ENCODE data around the gene FOXD1.
"Not testable (repeated sequence)": the region's sequence is repeated elsewhere in the genome, so short reads cannot be mapped to it uniquely, and the experiment has no call there.

Gene FOXD1

DNA sequence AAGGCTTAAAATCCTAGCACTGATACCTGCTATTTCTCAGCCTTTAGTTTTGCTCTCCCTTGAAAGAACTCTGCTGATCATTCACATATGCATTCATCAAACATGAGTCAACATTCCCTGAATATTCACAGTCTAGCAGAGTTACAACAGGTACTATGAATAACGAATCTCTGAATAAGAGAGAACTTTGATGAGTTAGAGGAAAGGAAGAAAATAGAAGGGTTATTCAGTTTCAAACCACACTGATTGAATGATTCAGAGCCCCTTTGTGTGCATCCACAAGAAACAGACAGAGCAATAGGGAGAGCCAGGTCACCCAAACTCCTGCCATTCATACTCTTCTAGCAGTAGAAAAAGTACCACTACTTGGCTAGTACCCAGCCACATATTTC lies 36.0 kb downstream of the FOXD1 start:
- no peak for DNase-seq

DNA sequence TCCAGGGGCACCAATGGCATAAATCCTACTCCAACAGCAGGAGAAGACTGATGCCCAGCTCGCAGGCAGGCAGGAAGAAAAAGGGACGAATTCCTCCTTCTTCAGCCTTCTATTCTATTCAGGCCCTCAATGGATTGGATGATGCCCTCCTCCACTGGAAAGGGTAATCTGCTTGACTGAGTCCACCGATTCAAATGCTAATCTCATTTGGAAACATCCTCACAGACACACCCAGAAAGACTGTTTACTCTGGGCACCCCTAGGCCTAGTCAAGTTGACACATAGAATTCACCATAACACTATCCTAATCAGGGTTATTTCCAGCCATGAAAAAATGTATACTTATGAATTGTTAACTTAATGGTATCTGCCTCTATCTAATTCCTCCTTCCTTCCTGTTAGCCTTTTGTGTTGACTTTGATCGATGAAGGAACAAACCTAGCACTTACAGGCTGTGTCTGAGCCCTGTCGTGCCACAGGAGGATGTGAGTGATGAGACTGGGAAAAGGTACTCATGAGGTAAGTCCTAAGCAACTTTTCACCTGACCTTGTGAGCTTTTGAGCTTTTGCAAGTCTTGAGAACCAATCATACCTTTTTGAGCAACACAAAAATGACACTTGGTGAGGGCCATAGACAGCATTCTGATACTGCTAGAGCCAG lies 36.5 kb downstream of the FOXD1 start:
- DNase-seq, result no peak

DNA sequence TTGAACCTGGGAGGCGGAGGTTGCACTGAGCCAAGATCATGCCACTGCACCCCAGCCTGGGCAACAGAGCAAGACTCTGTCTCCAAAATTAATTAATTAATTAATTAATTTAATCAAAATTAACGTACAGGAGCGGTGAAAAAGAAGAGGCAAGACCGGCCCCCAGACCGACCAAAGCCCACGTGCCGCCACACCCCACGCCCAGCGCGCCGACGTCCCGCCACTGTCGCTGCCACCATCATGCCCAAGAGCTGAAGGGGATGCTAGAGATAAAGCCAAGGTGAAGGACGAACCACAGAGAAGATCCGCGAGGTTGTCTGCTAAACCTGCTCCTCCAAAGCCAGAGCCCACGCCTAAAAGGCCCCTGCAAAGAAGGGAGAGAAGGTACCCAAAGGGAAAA lies 38.6 kb downstream of the FOXD1 start:
- not testable (repeated sequence) for DNase-seq

DNA sequence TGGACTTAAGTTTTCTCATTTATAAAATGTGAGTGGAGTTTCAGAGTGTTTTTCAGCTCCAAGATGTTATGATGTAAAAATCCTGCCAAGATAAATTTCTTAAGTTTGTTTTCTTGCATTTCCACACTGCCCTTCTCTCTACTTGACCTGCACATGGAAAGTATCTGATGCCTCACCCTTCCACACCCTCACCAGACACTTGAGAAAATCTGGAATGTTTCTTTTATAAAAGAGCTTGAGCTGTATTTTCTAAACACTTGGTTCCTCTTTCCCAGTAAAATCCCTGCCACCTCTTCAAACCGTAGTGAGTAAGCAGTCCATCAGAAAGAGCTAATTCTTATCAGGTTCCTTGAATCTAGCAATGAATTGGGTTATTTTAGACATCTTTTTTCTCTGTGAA lies 42.9 kb downstream of the FOXD1 start:
- no peak for DNase-seq

DNA sequence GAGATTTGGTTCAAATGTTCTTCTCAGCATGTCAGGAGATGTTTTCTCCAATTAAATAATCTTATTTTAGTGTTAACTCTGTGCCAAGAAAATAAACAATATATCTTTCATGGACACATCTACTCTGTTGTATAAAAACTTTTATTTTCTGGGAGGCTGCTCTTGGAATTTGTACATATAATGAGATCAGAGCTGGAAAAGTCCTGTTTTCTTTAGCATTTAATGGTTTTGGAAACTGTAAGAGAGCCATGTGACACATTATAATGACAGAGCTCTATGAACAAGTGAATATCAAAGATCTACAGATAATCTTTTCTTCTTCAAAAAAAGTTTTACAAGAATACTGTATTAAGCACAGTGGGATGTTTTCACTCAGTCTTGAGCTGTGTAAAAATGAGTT lies 48.8 kb downstream of the FOXD1 start:
- no peak for DNase-seq

Data from NCI-H1436 treated with DMSO at 0.1 percent for 48 hours (cell line).